ENCODE data around the gene CCNDBP1. TPM values are rescaled to one million over a fixed set of nuclear protein-coding genes. Genes with fewer than 3 reads are reported as not detected.
A peak's percentile ranks its signal among the peaks of the same experiment; 100 is the strongest.
"Not testable (repeated sequence)": the region's sequence is repeated elsewhere in the genome, so short reads cannot be mapped to it uniquely, and the experiment has no call there.

CCNDBP1 gene, protein sequence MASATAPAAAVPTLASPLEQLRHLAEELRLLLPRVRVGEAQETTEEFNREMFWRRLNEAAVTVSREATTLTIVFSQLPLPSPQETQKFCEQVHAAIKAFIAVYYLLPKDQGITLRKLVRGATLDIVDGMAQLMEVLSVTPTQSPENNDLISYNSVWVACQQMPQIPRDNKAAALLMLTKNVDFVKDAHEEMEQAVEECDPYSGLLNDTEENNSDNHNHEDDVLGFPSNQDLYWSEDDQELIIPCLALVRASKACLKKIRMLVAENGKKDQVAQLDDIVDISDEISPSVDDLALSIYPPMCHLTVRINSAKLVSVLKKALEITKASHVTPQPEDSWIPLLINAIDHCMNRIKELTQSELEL
- 62.9 and 68.1 TPM in 2 replicates for total RNA-seq

DNA sequence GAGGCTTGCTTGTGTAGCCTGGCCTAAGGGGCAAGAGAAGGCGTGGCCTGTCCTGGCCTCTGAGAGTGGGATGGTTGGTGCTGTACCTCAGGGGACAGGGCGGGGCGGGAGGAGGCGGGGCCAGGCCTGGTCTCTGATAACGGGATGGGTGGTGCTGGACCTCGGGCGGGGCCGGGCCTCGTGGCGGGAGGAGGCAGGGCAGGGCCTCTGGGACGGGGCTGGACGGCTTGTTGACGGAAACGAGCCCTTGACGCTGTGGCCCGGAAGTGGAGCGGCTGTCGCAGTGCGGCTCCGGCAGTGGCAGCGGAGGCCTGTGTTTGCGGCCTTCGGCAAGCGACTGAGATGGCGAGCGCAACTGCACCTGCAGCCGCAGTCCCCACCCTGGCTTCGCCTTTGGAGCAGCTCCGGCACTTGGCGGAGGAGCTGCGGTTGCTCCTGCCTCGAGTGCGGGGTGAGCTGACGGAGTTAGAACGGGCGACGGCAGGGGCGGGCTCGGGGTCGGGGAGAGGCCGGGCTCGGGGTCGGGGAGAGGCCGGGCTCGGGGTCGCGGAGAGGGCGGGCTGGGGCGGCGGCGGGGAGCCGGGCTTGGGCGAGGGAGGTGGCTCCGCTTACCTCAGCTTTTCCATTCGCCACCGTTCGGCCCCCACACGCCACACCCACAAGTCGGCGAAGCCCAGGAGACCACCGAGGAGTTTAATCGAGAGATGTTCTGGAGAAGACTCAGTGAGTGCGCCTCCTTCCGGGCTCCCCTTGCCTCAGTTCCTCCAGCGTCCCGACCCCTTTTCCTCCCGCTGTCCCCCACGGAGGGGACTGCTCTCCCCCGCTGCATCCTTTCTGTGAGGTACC lies at the start of gene CCNDBP1:
Gene CCNDBP1 (plus strand): TSS at position 247 of the 846 bp plus-strand sequence. CDS start 96 bp downstream, at position 343.
- peak within 1 kb of the TSS; percentile 92 for H3K27ac Mint-ChIP-seq
- peaks cover 49% of the 10 kb centered on the region for H3K36me3 Mint-ChIP-seq (ENCODE audit: low read depth)
- no peaks in the 10 kb centered on the region for H3K27me3 Mint-ChIP-seq (ENCODE audit: low read depth)
- H3K4me3 Mint-ChIP-seq (ENCODE audit: low read depth): peak within 1 kb of the TSS; percentile 92
- peak; percentile 90 for DNase-seq (ENCODE audit: low spot score)
- intact Hi-C loops (cut with micrococcal nuclease): loop anchor here (5.0 kb wide), 2 partner anchors 53 to 78 kb away; partner anchors contain the start of genes TMEM62 and UBR1
- peaks cover 25% of the 10 kb centered on the region for H3K4me1 Mint-ChIP-seq (ENCODE audit: low read depth)
- H3K9me3 Mint-ChIP-seq: no peaks in the 10 kb centered on the region

DNA sequence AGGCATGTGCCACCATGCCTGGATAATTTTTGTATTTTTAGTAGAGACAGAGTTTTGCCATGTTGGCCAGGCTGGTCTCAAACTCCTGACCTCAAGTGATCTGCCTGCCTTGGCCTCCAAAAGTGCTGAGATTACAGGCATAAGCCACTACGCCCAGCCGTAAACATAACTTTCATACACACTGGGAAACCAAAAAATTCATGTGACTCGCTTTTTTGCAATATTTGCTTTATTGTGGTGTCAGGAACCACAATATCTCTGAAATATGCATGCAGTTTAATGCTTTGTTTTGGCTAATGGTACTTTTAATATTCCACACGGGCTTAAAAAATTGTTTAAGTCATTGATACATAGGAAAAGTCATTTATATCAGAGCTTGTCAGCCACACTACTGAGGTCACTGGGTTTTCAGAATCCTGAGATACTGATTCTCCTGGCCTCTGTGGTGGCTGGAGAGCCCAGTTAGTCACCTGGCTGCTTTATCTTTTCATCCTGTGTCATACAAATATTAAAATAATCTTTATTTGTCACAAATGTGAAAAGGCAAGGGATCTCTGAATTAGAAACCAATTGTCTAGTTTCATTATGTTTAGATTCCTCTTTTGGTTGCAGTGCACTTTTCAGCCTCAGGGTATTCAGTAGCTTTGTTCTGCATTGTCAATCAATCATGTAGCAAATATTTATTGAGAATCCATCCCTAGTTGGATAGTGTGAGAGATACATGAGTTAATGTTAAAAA lies 41.8 kb upstream of the CCNDBP1 start:
- Mint-ChIP-seq H3K27me3 (ENCODE audit: low read depth) (no peaks in the 10 kb centered on the region), H3K36me3 (ENCODE audit: low read depth) (peaks cover 74% of the 10 kb centered on the region), H3K4me3 (ENCODE audit: low read depth) (no peak overlapping the region), H3K27ac (peak overlapping the region; percentile 0), H3K4me1 (ENCODE audit: low read depth) (peaks cover 21% of the 10 kb centered on the region), H3K9me3 (no peaks in the 10 kb centered on the region)
- DNase-seq (ENCODE audit: low spot score): no peak
- intact Hi-C loops (cut with micrococcal nuclease): no loop called here

DNA sequence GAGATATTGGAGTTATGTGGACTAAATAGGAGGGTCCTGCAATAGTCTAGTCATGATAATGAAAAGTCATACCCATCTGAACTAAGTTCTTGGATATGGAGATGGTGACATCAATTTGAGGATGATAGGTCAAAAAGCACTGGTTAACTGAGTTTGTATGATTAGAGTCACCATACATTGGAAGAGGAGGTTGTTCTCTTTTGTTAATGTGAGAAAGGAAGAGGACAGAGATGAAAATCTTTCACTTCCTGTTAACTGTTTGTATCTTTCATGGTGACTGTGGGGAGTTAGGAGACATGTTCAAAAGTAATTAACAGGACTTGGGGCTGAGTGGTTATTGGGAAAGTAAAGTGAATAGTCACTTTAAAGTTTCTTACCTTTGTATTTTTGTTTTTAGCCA lies 40.7 kb upstream of the CCNDBP1 start:
- Mint-ChIP-seq H3K4me1 (ENCODE audit: low read depth) (peaks cover 18% of the 10 kb centered on the region), H3K4me3 (ENCODE audit: low read depth) (peak overlapping the region; percentile 22), H3K27ac (peak overlapping the region; percentile 21), H3K36me3 (ENCODE audit: low read depth) (peaks cover 75% of the 10 kb centered on the region), H3K9me3 (no peaks in the 10 kb centered on the region), H3K27me3 (ENCODE audit: low read depth) (no peaks in the 10 kb centered on the region)
- DNase-seq (ENCODE audit: low spot score): no peak
- intact Hi-C loops (cut with micrococcal nuclease): no loop called here

DNA sequence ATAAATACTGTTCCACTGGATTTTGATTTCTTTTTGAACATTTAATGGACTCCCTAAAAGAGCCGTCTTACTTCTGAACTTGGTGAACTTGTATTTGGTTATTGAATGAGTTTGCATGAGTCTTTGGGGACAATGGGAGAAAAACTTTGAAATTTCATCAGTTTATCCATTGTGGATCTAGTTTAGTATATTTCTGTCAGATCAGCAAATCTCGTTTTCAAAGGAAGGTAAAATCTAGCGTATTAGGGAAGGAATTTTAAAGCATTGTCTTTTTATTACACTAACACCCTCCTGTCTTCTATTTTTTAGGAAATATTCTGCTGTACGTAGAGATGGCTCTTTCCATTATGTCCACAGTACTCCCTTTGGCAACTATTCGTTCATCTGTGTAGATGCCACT lies 39.0 kb upstream of the CCNDBP1 start:
- no peaks in the 10 kb centered on the region for H3K9me3 Mint-ChIP-seq
- peaks cover 19% of the 10 kb centered on the region for H3K4me1 Mint-ChIP-seq (ENCODE audit: low read depth)
- H3K4me3 Mint-ChIP-seq (ENCODE audit: low read depth): no peak overlapping the region
- intact Hi-C loops (cut with micrococcal nuclease): no loop called here
- no peak for DNase-seq (ENCODE audit: low spot score)
- peaks cover 68% of the 10 kb centered on the region for H3K36me3 Mint-ChIP-seq (ENCODE audit: low read depth)
- no peaks in the 10 kb centered on the region for H3K27me3 Mint-ChIP-seq (ENCODE audit: low read depth)
- no peak overlapping the region for H3K27ac Mint-ChIP-seq

DNA sequence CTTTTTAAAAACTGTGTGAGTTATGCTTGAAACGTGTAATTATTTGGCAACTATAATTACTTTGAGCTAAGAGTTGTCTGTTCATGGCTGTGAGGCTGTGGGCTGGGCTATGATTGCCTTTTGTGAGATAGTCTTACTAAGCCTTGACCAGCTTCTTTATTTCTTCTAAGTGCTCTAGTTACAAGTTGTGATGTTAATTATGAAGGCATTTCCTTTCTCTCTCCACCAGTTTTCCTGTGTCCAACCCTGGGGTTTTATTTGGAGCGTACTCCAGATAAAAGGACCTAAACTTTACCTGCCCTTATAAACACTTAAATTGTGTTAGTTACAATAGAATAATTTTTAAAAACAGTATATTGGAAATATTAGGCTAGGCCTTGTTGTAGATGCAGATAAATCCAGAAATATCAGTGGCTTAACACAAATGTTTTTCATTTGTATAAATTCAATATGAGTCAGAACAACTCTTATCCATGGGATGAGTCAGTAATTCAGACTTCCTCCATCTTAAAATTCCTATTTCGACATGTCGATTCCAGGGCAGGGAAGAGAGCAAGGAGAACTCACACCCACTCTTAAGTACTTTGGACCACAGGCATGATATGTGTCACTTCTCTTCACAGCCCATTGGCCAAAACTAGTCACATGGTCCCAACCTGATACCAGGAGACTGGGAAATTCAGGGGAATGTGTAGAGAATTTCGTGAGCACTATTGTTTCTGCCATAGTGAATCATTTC lies 34.8 kb upstream of the CCNDBP1 start:
- Mint-ChIP-seq H3K9me3 (no peaks in the 10 kb centered on the region), H3K4me3 (ENCODE audit: low read depth) (no peak overlapping the region), H3K27me3 (ENCODE audit: low read depth) (no peaks in the 10 kb centered on the region), H3K27ac (no peak overlapping the region), H3K36me3 (ENCODE audit: low read depth) (peaks cover 70% of the 10 kb centered on the region), H3K4me1 (ENCODE audit: low read depth) (peaks cover 19% of the 10 kb centered on the region)
- no peak for DNase-seq (ENCODE audit: low spot score)
- intact Hi-C loops (cut with micrococcal nuclease): no loop called here

DNA sequence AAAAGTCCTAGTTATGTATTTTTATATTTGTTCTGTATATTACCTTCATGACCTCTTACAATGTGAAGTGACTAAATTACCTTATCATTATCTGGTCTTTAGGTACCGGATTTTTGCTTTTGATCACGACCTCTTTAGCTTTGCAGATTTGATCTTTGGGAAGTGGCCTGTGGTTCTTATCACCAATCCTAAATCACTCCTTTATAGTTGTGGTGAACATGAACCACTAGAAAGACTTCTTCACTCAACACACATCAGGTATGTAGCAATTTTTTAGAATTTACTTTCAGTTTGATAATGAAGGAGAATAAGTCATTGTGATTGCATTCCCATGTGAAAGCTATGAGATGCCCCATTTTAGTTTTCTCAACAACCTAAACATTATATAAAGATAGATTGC lies 33.5 kb upstream of the CCNDBP1 start:
- intact Hi-C loops (cut with micrococcal nuclease): loop anchor here (1.0 kb wide), 1 partner anchor 45 kb away; the partner anchor contains the start of gene UBR1
- Mint-ChIP-seq H3K4me3 (ENCODE audit: low read depth) (no peak overlapping the region), H3K27ac (no peak overlapping the region), H3K9me3 (no peaks in the 10 kb centered on the region), H3K4me1 (ENCODE audit: low read depth) (peaks cover 18% of the 10 kb centered on the region), H3K36me3 (ENCODE audit: low read depth) (peaks cover 67% of the 10 kb centered on the region), H3K27me3 (ENCODE audit: low read depth) (no peaks in the 10 kb centered on the region)
- DNase-seq (ENCODE audit: low spot score): peak; percentile 26

DNA sequence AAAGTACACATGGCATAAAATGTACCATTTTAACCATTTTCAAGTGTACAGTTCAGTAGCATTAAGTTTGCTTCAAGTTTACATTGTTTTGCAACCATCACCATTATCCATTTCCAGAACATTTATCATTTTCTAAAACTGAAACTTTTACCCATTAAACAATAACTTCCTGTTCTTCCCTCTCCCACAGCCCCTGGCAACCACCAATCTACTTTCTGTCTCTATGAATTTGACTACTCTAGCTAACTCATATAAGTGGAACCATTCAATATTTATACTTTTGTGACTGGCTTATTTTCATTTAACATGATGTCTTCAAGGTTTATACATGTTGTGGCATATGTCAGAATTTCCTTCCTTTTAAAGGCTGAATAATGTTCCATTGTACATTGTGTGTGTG lies 31.9 kb upstream of the CCNDBP1 start:
- peaks cover 18% of the 10 kb centered on the region for H3K4me1 Mint-ChIP-seq (ENCODE audit: low read depth)
- no peaks in the 10 kb centered on the region for H3K27me3 Mint-ChIP-seq (ENCODE audit: low read depth)
- peak overlapping the region; percentile 1 for H3K4me3 Mint-ChIP-seq (ENCODE audit: low read depth)
- no peaks in the 10 kb centered on the region for H3K9me3 Mint-ChIP-seq
- no peak for DNase-seq (ENCODE audit: low spot score)
- peak overlapping the region; percentile 3 for H3K27ac Mint-ChIP-seq
- intact Hi-C loops (cut with micrococcal nuclease): no loop called here
- H3K36me3 Mint-ChIP-seq (ENCODE audit: low read depth): peaks cover 63% of the 10 kb centered on the region

DNA sequence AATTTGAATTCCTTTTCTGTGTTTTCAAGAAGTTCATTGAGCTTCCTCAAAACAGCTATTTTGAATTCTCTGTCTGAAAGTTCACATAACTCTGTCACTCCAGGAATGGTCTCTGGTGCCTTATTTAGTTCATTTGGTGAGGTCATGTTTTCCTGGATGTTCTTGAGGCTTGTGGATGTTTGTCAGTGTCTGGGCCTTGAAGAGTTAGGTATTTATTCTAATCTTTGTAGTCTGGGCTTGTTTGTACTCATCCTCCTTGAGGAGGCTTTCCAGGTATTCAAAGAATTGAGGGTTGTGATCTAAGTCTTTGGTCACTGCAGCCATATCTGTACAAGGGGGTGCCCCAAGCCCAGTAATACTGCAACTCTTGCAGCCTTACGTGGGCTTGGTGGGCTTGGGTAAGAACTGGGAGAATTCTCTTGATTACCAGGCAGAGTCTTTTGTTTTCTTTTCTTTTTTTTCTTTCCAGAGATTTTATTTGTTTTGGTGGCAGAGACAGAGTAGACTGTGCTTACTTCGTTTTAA lies 19.3 kb upstream of the CCNDBP1 start:
- peaks cover 43% of the 10 kb centered on the region for H3K36me3 Mint-ChIP-seq (ENCODE audit: low read depth)
- DNase-seq (ENCODE audit: low spot score): no peak

DNA sequence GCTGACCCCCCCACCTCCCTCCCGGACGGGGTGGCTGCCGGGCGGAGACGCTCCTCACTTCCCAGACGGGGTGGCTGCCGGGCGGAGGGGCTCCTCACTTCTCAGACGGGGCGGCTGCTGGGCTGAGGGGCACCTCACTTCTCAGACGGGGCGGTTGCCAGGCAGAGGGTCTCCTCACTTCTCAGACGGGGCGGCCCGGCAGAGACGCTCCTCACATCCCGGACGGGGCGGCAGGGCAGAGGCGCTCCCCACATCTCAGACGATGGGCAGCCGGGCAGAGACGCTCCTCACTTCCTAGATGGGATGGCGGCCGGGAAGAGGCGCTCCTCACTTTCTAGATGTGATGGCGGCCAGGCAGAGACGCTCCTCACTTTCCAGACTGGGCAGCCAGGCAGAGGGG lies 17.9 kb upstream of the CCNDBP1 start:
- H3K27ac Mint-ChIP-seq; H3K9me3 Mint-ChIP-seq; H3K4me1 Mint-ChIP-seq (ENCODE audit: low read depth); H3K4me3 Mint-ChIP-seq (ENCODE audit: low read depth); DNase-seq (ENCODE audit: low spot score); intact Hi-C loops (cut with micrococcal nuclease); H3K27me3 Mint-ChIP-seq (ENCODE audit: low read depth): not testable (repeated sequence)
- H3K36me3 Mint-ChIP-seq (ENCODE audit: low read depth): peaks cover 48% of the 10 kb centered on the region

More for the DNA sequence above, 19.3 kb upstream of the CCNDBP1 start:
- no peak overlapping the region for H3K27ac Mint-ChIP-seq
- peaks cover 6% of the 10 kb centered on the region for H3K4me1 Mint-ChIP-seq (ENCODE audit: low read depth)
- no peak overlapping the region for H3K4me3 Mint-ChIP-seq (ENCODE audit: low read depth)
- H3K27me3 Mint-ChIP-seq (ENCODE audit: low read depth): no peaks in the 10 kb centered on the region
- intact Hi-C loops (cut with micrococcal nuclease): no loop called here
- no peaks in the 10 kb centered on the region for H3K9me3 Mint-ChIP-seq

DNA sequence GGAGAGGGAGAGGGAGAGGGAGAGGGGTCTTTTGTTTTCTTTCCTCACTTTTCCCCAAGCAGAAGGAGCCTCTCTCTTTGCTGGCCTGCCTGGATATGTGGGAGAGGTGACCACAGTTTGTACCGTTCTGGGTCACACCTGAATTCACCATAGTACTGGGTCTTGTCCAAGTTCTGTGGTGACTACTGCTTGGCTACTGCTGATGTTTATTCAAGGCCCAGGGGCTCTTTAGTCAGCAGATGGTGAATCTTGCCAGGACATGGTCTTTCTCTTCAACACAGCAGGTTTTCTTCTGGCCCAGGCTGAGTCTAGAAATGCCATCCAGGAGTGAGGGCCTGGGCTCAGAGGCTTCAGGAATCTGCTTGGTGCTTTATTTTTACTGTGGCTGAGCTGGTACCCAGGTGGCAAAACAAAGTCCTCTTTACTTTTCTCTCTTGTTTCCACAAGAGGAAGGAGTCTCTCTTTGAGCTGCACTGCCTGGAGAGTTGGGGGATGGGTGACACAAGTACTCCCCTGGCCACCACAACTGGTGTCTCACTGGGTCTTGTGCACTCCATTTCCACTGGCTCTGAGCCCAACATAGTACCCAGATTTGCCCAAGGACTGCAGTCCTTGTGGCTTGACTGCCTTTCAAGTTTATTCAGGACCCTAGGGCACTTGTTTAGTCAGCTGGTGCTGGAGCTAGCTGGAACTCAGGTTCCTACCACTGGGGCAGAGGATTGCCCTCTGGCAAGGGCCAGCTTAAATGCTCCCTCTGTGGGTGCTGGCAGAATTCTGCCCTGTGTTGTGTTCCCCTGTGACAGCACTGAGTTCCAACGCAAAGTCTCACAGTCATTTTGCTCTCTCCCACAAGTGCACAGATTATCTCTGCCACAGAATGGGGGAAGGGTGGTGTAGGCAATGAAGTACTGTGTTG lies 16.8 kb upstream of the CCNDBP1 start:
- Mint-ChIP-seq H3K4me3 (ENCODE audit: low read depth) (no peak overlapping the region), H3K36me3 (ENCODE audit: low read depth) (peaks cover 53% of the 10 kb centered on the region), H3K27ac (no peak overlapping the region), H3K4me1 (ENCODE audit: low read depth) (peaks cover 6% of the 10 kb centered on the region), H3K9me3 (peaks cover 4% of the 10 kb centered on the region), H3K27me3 (ENCODE audit: low read depth) (no peaks in the 10 kb centered on the region)
- intact Hi-C loops (cut with micrococcal nuclease): no loop called here
- DNase-seq (ENCODE audit: low spot score): no peak

DNA sequence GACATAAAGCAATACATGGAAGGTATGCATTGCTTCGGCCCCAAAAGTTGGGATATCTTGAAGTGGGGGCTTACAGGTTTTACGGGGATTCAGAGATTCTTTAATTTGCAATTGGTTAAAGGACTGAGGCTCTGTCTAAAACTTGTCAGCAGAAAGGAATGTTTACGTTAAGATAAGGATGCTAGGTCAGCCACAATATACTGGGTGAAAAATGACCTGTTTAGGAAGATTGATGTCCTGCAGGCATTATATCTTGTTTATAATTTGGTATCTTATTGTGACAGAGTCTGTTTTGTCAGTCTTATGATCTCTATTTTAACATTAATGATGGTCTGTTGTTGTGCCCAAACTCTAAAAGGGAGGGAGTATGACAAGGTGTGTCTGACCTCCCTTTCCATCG lies 15.3 kb upstream of the CCNDBP1 start:
- H3K4me3 Mint-ChIP-seq (ENCODE audit: low read depth): no peak overlapping the region
- DNase-seq (ENCODE audit: low spot score): no peak
- peaks cover 56% of the 10 kb centered on the region for H3K36me3 Mint-ChIP-seq (ENCODE audit: low read depth)
- H3K4me1 Mint-ChIP-seq (ENCODE audit: low read depth): peaks cover 6% of the 10 kb centered on the region
- intact Hi-C loops (cut with micrococcal nuclease): no loop called here
- H3K27me3 Mint-ChIP-seq (ENCODE audit: low read depth): no peaks in the 10 kb centered on the region
- no peak overlapping the region for H3K27ac Mint-ChIP-seq
- H3K9me3 Mint-ChIP-seq: peaks cover 4% of the 10 kb centered on the region

All from activated T-helper 2 cell treated with anti-CD3 and anti-CD28 coated beads, Interferon-gamma antibody, Interleukin-2, Interleukin-4, amounts not matched to agents 10 μg/mL and 5 μg/mL and 100 μg/mL, durations not matched to agents 14 hours and 24 hours and 36 hours (primary cell).